DOHH2 (cell line): Measurements from ENCODE around the gene XPO6.

Source experiments
- CTCF ChIP-seq: fragments of 200-600 bp; sonication (generic); IDR thresholded peaks from one replicate; pipeline ENCODE4 v1.5.1; 2014; ENCODE audit warnings: antibody characterized with exemption, mild to moderate bottlenecking, low read depth, low read length; ENCODE audit not compliant: poor library complexity, severe bottlenecking
- EZH2phosphoT487 ChIP-seq: fragments of 200-600 bp; sonication (generic); IDR thresholded peaks from 2 replicates; pipeline ENCODE4 v1.6.1; 2017; ENCODE audit warnings: borderline replicate concordance, mild to moderate bottlenecking, antibody characterized with exemption, low read length, moderate library complexity, mixed read lengths

GRCh38 chr16:28165598-28165997 is 46.2 kb downstream of the XPO6 start:
- no peak for TF ChIP-seq CTCF
- TF ChIP-seq EZH2phosphoT487, result no peak
